ENCODE measurements around the gene TMPRSS4.

DNA sequence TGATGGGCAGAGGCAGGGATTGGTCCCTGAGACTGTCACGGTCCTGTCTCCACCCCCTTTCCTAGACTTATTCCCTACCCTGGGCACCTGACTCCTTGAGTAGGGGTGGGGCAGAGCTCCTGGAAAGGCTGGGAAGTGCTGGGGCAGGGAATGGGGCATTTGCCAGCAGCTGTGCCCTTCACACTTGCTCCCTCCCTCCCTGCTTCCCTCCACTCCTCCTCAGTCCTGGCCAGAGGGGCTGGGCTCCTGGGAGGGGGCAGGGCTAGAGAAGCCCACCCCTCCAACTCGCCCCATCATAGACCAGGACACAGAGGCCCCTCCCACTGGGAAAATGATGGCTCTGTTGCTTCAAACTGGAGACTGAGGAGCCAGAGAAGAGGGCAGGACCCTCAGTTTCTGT is 88.0 kb downstream of the TMPRSS4 start:
- TF ChIP-seq EZH2 (IDR thresholded peaks at IDR 0.05; ENCODE audit: insufficient read depth, poor library complexity, severe bottlenecking) = no peak
- no peak for TF ChIP-seq EZH2phosphoT487 (IDR thresholded peaks at IDR 0.05; ENCODE audit: insufficient read depth, low read depth)
